GM23338 (cell line): ENCODE measurements around the gene SERPINA5. TPM values are rescaled to one million over a fixed set of nuclear protein-coding genes. Genes with fewer than 3 reads are reported as not detected.
"Not testable (repeated sequence)": the region's sequence is repeated elsewhere in the genome, so short reads cannot be mapped to it uniquely, and the experiment has no call there.

Experiments
- ATAC-seq: fragments of 200-7000 bp; cut with Tn5 transposase; 3 replicates; pipeline ENCODE4 v1.9.1; 2020
- DNase-seq: peaks from one replicate; pipeline ENCODE4 v3.0.0-alpha.2; 2015; ENCODE audit warnings: low spot score
- H2AFZ ChIP-seq: fragments of 200-600 bp; sonication (generic); 2 replicates; pipeline ENCODE4 v1.8.0; 2016; ENCODE audit warnings: antibody characterized with exemption, mild to moderate bottlenecking, moderate library complexity
- H3F3A ChIP-seq: fragments of 200-600 bp; sonication (generic); replicated peaks from 2 replicates; pipeline ENCODE4 v1.8.0; 2017; ENCODE audit warnings: antibody characterized with exemption, mixed run types, low read depth
- H3K27ac ChIP-seq: fragments of 200-600 bp; sonication (generic); 2 replicates; pipeline ENCODE4 v1.6.1; 2016; ENCODE audit warnings: low read depth
- H3K27me3 ChIP-seq: fragments of 200-600 bp; sonication (generic); 2 replicates; pipeline ENCODE4 v1.8.0; 2016; ENCODE audit warnings: mild to moderate bottlenecking, mixed run types, moderate library complexity; ENCODE audit not compliant: insufficient read depth
- H3K36me3 ChIP-seq: fragments of 200-600 bp; sonication (generic); 2 replicates; pipeline ENCODE4 v1.8.0; 2016; ENCODE audit warnings: mild to moderate bottlenecking; ENCODE audit not compliant: insufficient read depth
- H3K4me1 ChIP-seq: fragments of 200-600 bp; sonication (generic); 2 replicates; pipeline ENCODE4 v1.8.0; 2016; ENCODE audit warnings: mild to moderate bottlenecking, moderate library complexity; ENCODE audit not compliant: insufficient read depth
- H3K4me2 ChIP-seq: fragments of 200-600 bp; sonication (generic); 2 replicates; pipeline ENCODE4 v1.7.1; 2017; ENCODE audit warnings: mixed run types
- H3K4me3 ChIP-seq: fragments of 200-600 bp; sonication (generic); 2 replicates; pipeline ENCODE4 v1.6.1; 2016; ENCODE audit warnings: mixed run types
- H3K79me2 ChIP-seq: fragments of 200-600 bp; sonication (generic); replicated peaks from 2 replicates; pipeline ENCODE4 v1.8.0; 2017; ENCODE audit warnings: mild to moderate bottlenecking; ENCODE audit not compliant: insufficient read depth
- H3K9me2 ChIP-seq: fragments of 200-600 bp; sonication (generic); 2 replicates; pipeline ENCODE4 v1.8.0; 2017; ENCODE audit not compliant: insufficient read depth
- H4K20me1 ChIP-seq: fragments of 200-600 bp; sonication (generic); replicated peaks from 2 replicates; pipeline ENCODE4 v1.8.0; 2017; ENCODE audit warnings: mild to moderate bottlenecking; ENCODE audit not compliant: insufficient read depth
- H3K27ac Mint-ChIP-seq: 2 replicates; pipeline ENCODE4 v1.8.0; 2020; ENCODE audit warnings: inconsistent platforms, mild to moderate bottlenecking, moderate library complexity, mixed read lengths
- H3K27me3 Mint-ChIP-seq: 3 replicates; pipeline ENCODE4 v1.8.0; 2022; ENCODE audit warnings: low read depth, mild to moderate bottlenecking, moderate library complexity, mixed read lengths, inconsistent platforms; ENCODE audit not compliant: insufficient read depth, poor library complexity
- H3K36me3 Mint-ChIP-seq: 3 replicates; pipeline ENCODE4 v1.8.0; 2021; ENCODE audit warnings: low read depth, mild to moderate bottlenecking, inconsistent platforms, moderate library complexity, mixed read lengths
- H3K4me1 Mint-ChIP-seq: 3 replicates; pipeline ENCODE4 v1.8.0; 2020; ENCODE audit warnings: mild to moderate bottlenecking, inconsistent platforms, mixed read lengths
- H3K4me3 Mint-ChIP-seq: 3 replicates; pipeline ENCODE4 v1.8.0; 2021; ENCODE audit warnings: moderate library complexity, mild to moderate bottlenecking, inconsistent platforms, mixed read lengths
- H3K9me3 Mint-ChIP-seq: 3 replicates; pipeline ENCODE4 v1.8.0; 2020; ENCODE audit warnings: moderate library complexity, mild to moderate bottlenecking, inconsistent platforms, mixed read lengths
- CREB1 ChIP-seq: fragments of 250-450 bp; sonication (Bioruptor Pico); IDR thresholded peaks from 2 replicates; pipeline ENCODE4 v1.5.0; 2020; ENCODE audit warnings: low read depth, mild to moderate bottlenecking, moderate library complexity
- CTCF ChIP-seq, 2 experiments: fragments of 200-600 bp in 1 of 2; sonication (generic) in 1 of 2; conservative IDR thresholded peaks; 2 replicates each; pipeline versions ENCODE4 v1.5.1 to v1.6.1; 2016 to 2017; ENCODE audit warnings: antibody characterized with exemption in 2 of 2, low read depth in 2 of 2, mild to moderate bottlenecking in 2 of 2, moderate library complexity in 1 of 2
- EZH2 ChIP-seq: fragments of 200-600 bp; sonication (generic); IDR thresholded peaks from one replicate; pipeline ENCODE4 v1.8.0; 2017; ENCODE audit warnings: antibody characterized with exemption, mild to moderate bottlenecking, low read depth; ENCODE audit not compliant: unreplicated experiment
- NANOG ChIP-seq: IDR thresholded peaks from 2 replicates; pipeline ENCODE4 v1.6.1; 2016; ENCODE audit warnings: antibody characterized with exemption, borderline replicate concordance
- REST ChIP-seq: IDR thresholded peaks from one replicate; pipeline ENCODE4 v1.6.1; 2018; ENCODE audit warnings: antibody characterized with exemption; ENCODE audit not compliant: unreplicated experiment
- STAT1 ChIP-seq: IDR thresholded peaks from one replicate; pipeline ENCODE4 v1.6.1; 2016; ENCODE audit warnings: antibody characterized with exemption; ENCODE audit not compliant: unreplicated experiment
- ZNF114 ChIP-seq: fragments of 250-450 bp; sonication (Bioruptor Pico); IDR thresholded peaks from 2 replicates; pipeline ENCODE4 v1.5.0; 2020; ENCODE audit warnings: mild to moderate bottlenecking, moderate library complexity
- ZNF331 ChIP-seq: fragments of 250-450 bp; sonication (Bioruptor Pico); IDR thresholded peaks from 2 replicates; pipeline ENCODE4 v1.5.0; 2020; ENCODE audit warnings: low read depth, mild to moderate bottlenecking, moderate library complexity
- polyA plus RNA-seq: library from polyadenylated mRNA; unstranded; fragments of >200 nt; fragmentation: Nextera tagmentation; extraction: Ambion mirVana; gene quantifications from 2 replicates; pipeline ENCODE4 v1.2.1, GENCODE V29; 2016
- total RNA-seq: library from RNA; depleted of rRNA; stranded (reverse); fragments of >200 nt; shearing (Covaris generic); gene quantifications from 2 replicates; pipeline ENCODE4 v1.2.3, GENCODE V29; 2014
- TF ChIP-seq, protein P1 (sequence below): IDR thresholded peaks from 2 replicates; pipeline ENCODE4 v1.6.1; 2016; ENCODE audit warnings: antibody characterized with exemption
- TF ChIP-seq, protein P2 (sequence below): fragments of 250-450 bp; sonication (Bioruptor Pico); IDR thresholded peaks from 2 replicates; pipeline ENCODE4 v1.5.0; 2020; ENCODE audit warnings: mild to moderate bottlenecking, moderate library complexity

SERPINA5 gene
- total and polyA plus RNA-seq, 2 experiments from 2014 or later = 0.81 to 0.90 TPM

DNA sequence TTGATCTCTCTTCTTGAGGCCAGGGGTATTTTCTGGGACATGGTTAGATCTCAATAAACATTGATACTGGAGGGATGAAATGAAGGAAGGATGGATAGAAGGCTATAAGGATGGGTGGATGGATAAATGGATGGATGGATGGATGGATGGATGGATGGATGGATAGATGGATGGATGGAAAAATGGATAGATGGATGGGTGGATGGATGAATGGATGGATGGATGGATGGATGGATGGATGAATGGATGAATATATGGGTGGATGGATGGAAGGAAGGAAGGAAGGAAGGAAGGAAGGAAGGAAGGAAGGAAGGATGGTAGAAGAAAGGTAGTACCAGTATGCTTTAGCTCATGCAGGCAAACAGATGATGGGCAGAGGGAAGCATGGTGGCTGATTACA is 3.8 kb upstream of the SERPINA5 start:
- not testable (repeated sequence) for H3K4me2 ChIP-seq, H3K27me3 ChIP-seq, H3K27ac ChIP-seq, DNase-seq, H3K27ac Mint-ChIP-seq, H3K27me3 Mint-ChIP-seq, H3K4me1 ChIP-seq, ATAC-seq, H4K20me1 ChIP-seq, H3K36me3 Mint-ChIP-seq, H3K4me3 ChIP-seq, H3K4me1 Mint-ChIP-seq, H3K79me2 ChIP-seq, H3F3A ChIP-seq, H2AFZ ChIP-seq, H3K36me3 ChIP-seq, H3K4me3 Mint-ChIP-seq, H3K9me2 ChIP-seq
- peaks cover 13% of the 10 kb centered on the region; the same call in 2 of the 3 replicates for H3K9me3 Mint-ChIP-seq

DNA sequence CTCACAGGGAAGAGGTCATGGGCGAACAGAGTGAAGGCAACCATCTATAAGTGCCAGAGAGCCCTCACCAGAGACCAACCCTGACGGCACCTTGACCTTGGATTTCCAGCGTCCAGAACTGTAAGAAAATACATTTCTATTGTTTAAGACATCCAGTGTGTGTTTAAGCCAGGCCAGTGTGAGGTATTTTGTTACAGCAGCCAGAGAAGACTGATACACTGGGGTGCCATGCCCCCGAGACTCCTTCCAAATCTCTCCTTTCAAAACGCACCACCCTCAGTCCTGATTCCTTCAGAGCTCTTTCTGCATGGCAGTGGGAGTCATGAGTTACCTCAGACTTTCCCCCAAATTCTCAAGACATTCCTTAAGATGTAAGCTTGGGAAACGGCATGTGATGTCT is 2.5 kb upstream of the SERPINA5 start:
- DNase-seq = no peak
- H3K27me3 ChIP-seq = no peaks in the 10 kb centered on the region
- Mint-ChIP-seq H3K4me1 (peaks cover 4% of the 10 kb centered on the region; the same call in 1 of the 3 replicates), H3K36me3 (no peaks in the 10 kb centered on the region; the same call in 2 of the 3 replicates), H3K9me3 (peaks cover 20% of the 10 kb centered on the region; the same call in 2 of the 3 replicates), H3K27me3 (peaks cover 3% of the 10 kb centered on the region), H3K27ac (no peak overlapping the region), H3K4me3 (no peak overlapping the region)
- H3K36me3 ChIP-seq = no peaks in the 10 kb centered on the region
- no peak overlapping the region for H3K27ac ChIP-seq
- no peak overlapping the region for H3K4me2 ChIP-seq
- no peaks in the 10 kb centered on the region; the same call in 1 of the 2 replicates for H3K9me2 ChIP-seq
- no peaks in the 10 kb centered on the region for H3K79me2 ChIP-seq
- H3K4me1 ChIP-seq = no peaks in the 10 kb centered on the region
- no peak overlapping the region for H2AFZ ChIP-seq
- no peaks in the 10 kb centered on the region for H3F3A ChIP-seq
- ATAC-seq = no peak
- H3K4me3 ChIP-seq = no peak overlapping the region
- no peaks in the 10 kb centered on the region for H4K20me1 ChIP-seq
- TF ChIP-seq ZNF331 (CRISPR knock-in tag) (no peak), NANOG (no peak), STAT1 (no peak), ZNF114 (CRISPR knock-in tag) (no peak), CTCF (conservative IDR thresholded peaks at IDR 0.05; ENCODE audit: low read depth in 2 of 2) (no peak), EZH2 (no peak), CREB1 (CRISPR knock-in tag) (no peak), REST (no peak)
- TF ChIP-seq, protein P1, sequence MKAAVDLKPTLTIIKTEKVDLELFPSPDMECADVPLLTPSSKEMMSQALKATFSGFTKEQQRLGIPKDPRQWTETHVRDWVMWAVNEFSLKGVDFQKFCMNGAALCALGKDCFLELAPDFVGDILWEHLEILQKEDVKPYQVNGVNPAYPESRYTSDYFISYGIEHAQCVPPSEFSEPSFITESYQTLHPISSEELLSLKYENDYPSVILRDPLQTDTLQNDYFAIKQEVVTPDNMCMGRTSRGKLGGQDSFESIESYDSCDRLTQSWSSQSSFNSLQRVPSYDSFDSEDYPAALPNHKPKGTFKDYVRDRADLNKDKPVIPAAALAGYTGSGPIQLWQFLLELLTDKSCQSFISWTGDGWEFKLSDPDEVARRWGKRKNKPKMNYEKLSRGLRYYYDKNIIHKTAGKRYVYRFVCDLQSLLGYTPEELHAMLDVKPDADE = no peak
- TF ChIP-seq, protein P2, sequence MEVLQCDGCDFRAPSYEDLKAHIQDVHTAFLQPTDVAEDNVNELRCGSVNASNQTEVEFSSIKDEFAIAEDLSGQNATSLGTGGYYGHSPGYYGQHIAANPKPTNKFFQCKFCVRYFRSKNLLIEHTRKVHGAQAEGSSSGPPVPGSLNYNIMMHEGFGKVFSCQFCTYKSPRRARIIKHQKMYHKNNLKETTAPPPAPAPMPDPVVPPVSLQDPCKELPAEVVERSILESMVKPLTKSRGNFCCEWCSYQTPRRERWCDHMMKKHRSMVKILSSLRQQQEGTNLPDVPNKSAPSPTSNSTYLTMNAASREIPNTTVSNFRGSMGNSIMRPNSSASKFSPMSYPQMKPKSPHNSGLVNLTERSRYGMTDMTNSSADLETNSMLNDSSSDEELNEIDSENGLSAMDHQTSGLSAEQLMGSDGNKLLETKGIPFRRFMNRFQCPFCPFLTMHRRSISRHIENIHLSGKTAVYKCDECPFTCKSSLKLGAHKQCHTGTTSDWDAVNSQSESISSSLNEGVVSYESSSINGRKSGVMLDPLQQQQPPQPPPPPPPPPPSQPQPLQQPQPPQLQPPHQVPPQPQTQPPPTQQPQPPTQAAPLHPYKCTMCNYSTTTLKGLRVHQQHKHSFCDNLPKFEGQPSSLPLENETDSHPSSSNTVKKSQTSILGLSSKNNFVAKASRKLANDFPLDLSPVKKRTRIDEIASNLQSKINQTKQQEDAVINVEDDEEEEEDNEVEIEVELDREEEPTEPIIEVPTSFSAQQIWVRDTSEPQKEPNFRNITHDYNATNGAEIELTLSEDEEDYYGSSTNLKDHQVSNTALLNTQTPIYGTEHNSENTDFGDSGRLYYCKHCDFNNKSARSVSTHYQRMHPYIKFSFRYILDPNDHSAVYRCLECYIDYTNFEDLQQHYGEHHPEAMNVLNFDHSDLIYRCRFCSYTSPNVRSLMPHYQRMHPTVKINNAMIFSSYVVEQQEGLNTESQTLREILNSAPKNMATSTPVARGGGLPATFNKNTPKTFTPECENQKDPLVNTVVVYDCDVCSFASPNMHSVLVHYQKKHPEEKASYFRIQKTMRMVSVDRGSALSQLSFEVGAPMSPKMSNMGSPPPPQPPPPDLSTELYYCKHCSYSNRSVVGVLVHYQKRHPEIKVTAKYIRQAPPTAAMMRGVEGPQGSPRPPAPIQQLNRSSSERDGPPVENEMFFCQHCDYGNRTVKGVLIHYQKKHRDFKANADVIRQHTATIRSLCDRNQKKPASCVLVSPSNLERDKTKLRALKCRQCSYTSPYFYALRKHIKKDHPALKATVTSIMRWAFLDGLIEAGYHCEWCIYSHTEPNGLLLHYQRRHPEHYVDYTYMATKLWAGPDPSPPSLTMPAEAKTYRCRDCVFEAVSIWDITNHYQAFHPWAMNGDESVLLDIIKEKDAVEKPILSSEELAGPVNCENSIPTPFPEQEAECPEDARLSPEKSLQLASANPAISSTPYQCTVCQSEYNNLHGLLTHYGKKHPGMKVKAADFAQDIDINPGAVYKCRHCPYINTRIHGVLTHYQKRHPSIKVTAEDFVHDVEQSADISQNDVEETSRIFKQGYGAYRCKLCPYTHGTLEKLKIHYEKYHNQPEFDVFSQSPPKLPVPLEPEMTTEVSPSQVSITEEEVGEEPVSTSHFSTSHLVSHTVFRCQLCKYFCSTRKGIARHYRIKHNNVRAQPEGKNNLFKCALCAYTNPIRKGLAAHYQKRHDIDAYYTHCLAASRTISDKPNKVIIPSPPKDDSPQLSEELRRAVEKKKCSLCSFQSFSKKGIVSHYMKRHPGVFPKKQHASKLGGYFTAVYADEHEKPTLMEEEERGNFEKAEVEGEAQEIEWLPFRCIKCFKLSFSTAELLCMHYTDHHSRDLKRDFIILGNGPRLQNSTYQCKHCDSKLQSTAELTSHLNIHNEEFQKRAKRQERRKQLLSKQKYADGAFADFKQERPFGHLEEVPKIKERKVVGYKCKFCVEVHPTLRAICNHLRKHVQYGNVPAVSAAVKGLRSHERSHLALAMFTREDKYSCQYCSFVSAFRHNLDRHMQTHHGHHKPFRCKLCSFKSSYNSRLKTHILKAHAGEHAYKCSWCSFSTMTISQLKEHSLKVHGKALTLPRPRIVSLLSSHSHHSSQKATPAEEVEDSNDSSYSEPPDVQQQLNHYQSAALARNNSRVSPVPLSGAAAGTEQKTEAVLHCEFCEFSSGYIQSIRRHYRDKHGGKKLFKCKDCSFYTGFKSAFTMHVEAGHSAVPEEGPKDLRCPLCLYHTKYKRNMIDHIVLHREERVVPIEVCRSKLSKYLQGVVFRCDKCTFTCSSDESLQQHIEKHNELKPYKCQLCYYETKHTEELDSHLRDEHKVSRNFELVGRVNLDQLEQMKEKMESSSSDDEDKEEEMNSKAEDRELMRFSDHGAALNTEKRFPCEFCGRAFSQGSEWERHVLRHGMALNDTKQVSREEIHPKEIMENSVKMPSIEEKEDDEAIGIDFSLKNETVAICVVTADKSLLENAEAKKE = no peak
